HFFc6 (cell line): ENCODE data around the gene CDH23. TPM values are rescaled to one million over a fixed set of nuclear protein-coding genes. Genes with fewer than 3 reads are reported as not detected.

Source experiments
- DNase-seq: peaks from one replicate; pipeline ENCODE4 v3.0.0-alpha.2; 2018
- H3K27ac Mint-ChIP-seq: 2 replicates; pipeline ENCODE4 v1.8.0; 2020; ENCODE audit warnings: mild to moderate bottlenecking, mixed read lengths
- H3K27me3 Mint-ChIP-seq: 2 replicates; pipeline ENCODE4 v1.8.0; 2021; ENCODE audit warnings: mild to moderate bottlenecking, moderate library complexity, mixed read lengths; ENCODE audit not compliant: insufficient read depth
- H3K36me3 Mint-ChIP-seq: 2 replicates; pipeline ENCODE4 v1.8.0; 2021; ENCODE audit warnings: low read depth, mixed read lengths
- H3K4me1 Mint-ChIP-seq: 2 replicates; pipeline ENCODE4 v1.8.0; 2020; ENCODE audit warnings: low read depth, mixed read lengths
- H3K4me3 Mint-ChIP-seq: 2 replicates; pipeline ENCODE4 v1.8.0; 2020; ENCODE audit warnings: mild to moderate bottlenecking, moderate library complexity, mixed read lengths
- H3K9me3 Mint-ChIP-seq: 2 replicates; pipeline ENCODE4 v1.8.0; 2020; ENCODE audit warnings: mild to moderate bottlenecking, mixed read lengths
- CTCF ChIP-seq: fragments of 200-600 bp; sonication (generic); IDR thresholded peaks from 2 replicates; pipeline ENCODE4 v1.5.0; 2021; ENCODE audit warnings: antibody characterized with exemption, mild to moderate bottlenecking
- total RNA-seq, 6 experiments: library from RNA; stranded (reverse); fragmentation: NEBNext Ultra II Directional; extraction: Animal tissue kit (Norgen Biotek cat#: 25700); gene quantifications; 2 replicates in 1 of 6; 3 replicates in 5 of 6; pipeline ENCODE4 v1.2.3, GENCODE V29; 2021

CDH23 gene
- total RNA-seq, 6 experiments from 2014 or later: 0.02 to 0.11 (median 0.04) TPM; not detected in 2

GRCh38 chr10:71705582-71705981 is 308.9 kb downstream of the CDH23 start:
- Mint-ChIP-seq H3K27ac (no peak overlapping the region), H3K9me3 (no peaks in the 10 kb centered on the region), H3K4me1 (no peaks in the 10 kb centered on the region), H3K36me3 (no peaks in the 10 kb centered on the region), H3K4me3 (no peak overlapping the region), H3K27me3 (peaks cover 39% of the 10 kb centered on the region)
- DNase-seq: no peak
- 0 out of 2 replicates have a peak, but pooled peaks have one; percentile 21 for TF ChIP-seq CTCF

- no peak for DNase-seq
- Mint-ChIP-seq H3K4me3 (no peak overlapping the region), H3K36me3 (no peaks in the 10 kb centered on the region), H3K9me3 (no peaks in the 10 kb centered on the region), H3K4me1 (no peaks in the 10 kb centered on the region), H3K27ac (no peak overlapping the region), H3K27me3 (peaks cover 35% of the 10 kb centered on the region)
- no peak for TF ChIP-seq CTCF
Observed at GRCh38 chr10:71706216-71707121, 309.7 kb downstream of the CDH23 start.

GRCh38 chr10:71707240-71707789 is 310.6 kb downstream of the CDH23 start:
- Mint-ChIP-seq H3K27ac (no peak overlapping the region), H3K4me3 (no peak overlapping the region), H3K27me3 (peaks cover 30% of the 10 kb centered on the region), H3K9me3 (no peaks in the 10 kb centered on the region), H3K4me1 (no peaks in the 10 kb centered on the region), H3K36me3 (no peaks in the 10 kb centered on the region)
- no peak for DNase-seq
- TF ChIP-seq CTCF: no peak

- Mint-ChIP-seq H3K27me3 (peaks cover 23% of the 10 kb centered on the region), H3K27ac (no peak overlapping the region), H3K4me3 (no peak overlapping the region), H3K36me3 (no peaks in the 10 kb centered on the region), H3K4me1 (peaks cover 6% of the 10 kb centered on the region), H3K9me3 (no peaks in the 10 kb centered on the region)
- no peak for DNase-seq
- peak; percentile 87 for TF ChIP-seq CTCF
Observed at GRCh38 chr10:71708301-71708703, 311.6 kb downstream of the CDH23 start.

GRCh38 chr10:71708897-71709882 is 312.5 kb downstream of the CDH23 start:
- peaks cover 19% of the 10 kb centered on the region for H3K27me3 Mint-ChIP-seq
- no peaks in the 10 kb centered on the region for H3K9me3 Mint-ChIP-seq
- no peak for TF ChIP-seq CTCF
- H3K4me3 Mint-ChIP-seq: no peak overlapping the region
- DNase-seq: no peak
- H3K36me3 Mint-ChIP-seq: no peaks in the 10 kb centered on the region
- H3K4me1 Mint-ChIP-seq: peaks cover 14% of the 10 kb centered on the region
- no peak overlapping the region for H3K27ac Mint-ChIP-seq
